Neural progenitor cell (in vitro differentiated cells): ENCODE measurements around the gene HTR2B.

Experiments used
- CTCF ChIP-seq: fragments of 200-600 bp; sonication (generic); IDR thresholded peaks from 2 replicates; pipeline ENCODE4 v1.5.1; 2017; ENCODE audit warnings: antibody characterized with exemption, mild to moderate bottlenecking
- EZH2 ChIP-seq: fragments of 200-600 bp; sonication (generic); IDR thresholded peaks from 2 replicates; pipeline ENCODE4 v1.6.1; 2017; ENCODE audit warnings: antibody characterized with exemption, mild to moderate bottlenecking, moderate library complexity

- TF ChIP-seq CTCF = no peak
- TF ChIP-seq EZH2 = no peak
Measured at GRCh38 chr2:231123362-231123898, 1.4 kb downstream of the HTR2B start.
